Tibial artery (tissue), 4 donors: ENCODE measurements around the gene GOLGA5.
"Not testable (repeated sequence)": the region's sequence is repeated elsewhere in the genome, so short reads cannot be mapped to it uniquely, and the experiment has no call there.

ENCODE experiments used
- DNase-seq, 2 donors: peaks; one replicate each; pipeline ENCODE4 v3.0.0-alpha.2; 2019
- H3K27ac ChIP-seq, 2 donors: fragments of 200-600 bp; sonication (generic) in 1 of 2; 1 replicate in 1 of 2; 2 replicates in 1 of 2; pipeline ENCODE4 v1.5.1; 2018 to 2019; ENCODE audit warnings: mild to moderate bottlenecking in 1 of 2
- H3K27me3 ChIP-seq, 2 donors: fragments of 200-600 bp; sonication (generic) in 1 of 2; one replicate each; pipeline versions ENCODE4 v1.5.1 to v1.6.0; 2016 to 2019
- H3K36me3 ChIP-seq, 3 donors: fragments of 200-600 bp; sonication (generic) in 2 of 3; one replicate each; pipeline ENCODE4 v1.5.1; 2016 to 2019; ENCODE audit warnings: mild to moderate bottlenecking in 2 of 3
- H3K4me1 ChIP-seq, 4 donors: fragments of 200-600 bp; sonication (generic) in 2 of 4; 1 replicate in 3 of 4; 2 replicates in 1 of 4; pipeline ENCODE4 v1.5.1; 2016 to 2019
- H3K4me3 ChIP-seq, 2 donors: fragments of 200-600 bp; sonication (generic) in 1 of 2; 1 replicate in 1 of 2; 2 replicates in 1 of 2; pipeline ENCODE4 v1.5.1; 2018 to 2019; ENCODE audit warnings: mild to moderate bottlenecking in 2 of 2
- H3K9me3 ChIP-seq, 3 donors: fragments of 200-600 bp; sonication (generic) in 1 of 3; one replicate each; pipeline ENCODE4 v1.5.1; 2016 to 2019
- intact Hi-C: fragments of 100-400 bp; cut with DNase I; formaldehyde crosslinking; loops from one replicate; pipeline ENCODE4 v1.15.0; 2023; ENCODE audit warnings: low total_unique reads
- TF ChIP-seq, protein P1 (sequence below), 2 experiments: fragments of 200-600 bp in 1 of 2; fragments of 450-650 bp in 1 of 2; IDR thresholded peaks; one replicate each; pipeline ENCODE4 v1.5.1; 2017 to 2019; ENCODE audit warnings: antibody characterized with exemption in 2 of 2, mild to moderate bottlenecking in 1 of 2, moderate library complexity in 1 of 2

The GOLGA5 gene

DNA sequence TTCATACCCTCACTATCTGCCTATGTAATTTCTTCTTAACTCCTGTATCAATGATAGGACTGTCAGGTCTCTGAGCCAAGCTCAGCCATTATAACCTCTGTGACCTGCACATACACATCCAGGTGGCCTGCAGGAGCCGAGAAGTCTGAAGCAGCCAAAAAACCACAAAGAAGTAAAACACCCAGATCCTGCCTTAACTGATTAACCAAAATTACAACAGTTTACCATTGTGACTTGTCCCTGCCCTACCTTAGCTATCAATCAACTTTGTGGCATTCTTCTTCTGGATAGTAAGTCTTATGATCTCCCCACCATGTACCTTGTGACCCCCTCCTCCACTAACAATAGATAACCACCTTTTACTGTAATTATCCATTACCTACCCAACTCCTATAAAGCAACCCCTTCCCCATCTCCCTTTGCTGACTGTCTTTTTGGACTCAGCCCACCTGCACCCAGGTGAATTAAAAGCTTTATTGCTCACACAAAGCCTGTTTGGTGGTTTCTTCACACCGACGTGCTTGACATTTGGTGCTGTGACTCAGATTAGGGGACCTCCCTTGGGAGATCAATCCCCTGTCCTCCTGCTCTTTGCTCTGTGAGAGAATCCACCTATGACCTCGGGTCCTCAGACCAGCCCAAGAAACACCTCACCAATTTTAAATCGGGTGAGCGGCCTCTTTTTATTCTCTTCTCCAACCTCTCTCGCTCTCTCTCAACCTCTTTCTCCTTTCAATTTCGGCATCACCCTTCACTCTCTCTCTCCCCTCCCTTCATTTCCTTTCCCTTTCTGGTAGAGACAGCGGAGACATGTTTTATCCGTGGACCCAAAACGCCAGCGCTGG lies 34.2 kb upstream of the GOLGA5 start:
- no peak overlapping the region for H3K4me3 ChIP-seq
- H3K27ac ChIP-seq, result no peak overlapping the region
- H3K9me3 ChIP-seq, result no peaks in the 10 kb centered on the region
- no peaks in the 10 kb centered on the region for H3K36me3 ChIP-seq
- no peaks in the 10 kb centered on the region for H3K4me1 ChIP-seq
- intact Hi-C loops, result no loop called here
- peaks cover 0 to 3% of the 10 kb centered on the region in 2 donors for H3K27me3 ChIP-seq
- no peak for DNase-seq
- TF ChIP-seq, protein P1, sequence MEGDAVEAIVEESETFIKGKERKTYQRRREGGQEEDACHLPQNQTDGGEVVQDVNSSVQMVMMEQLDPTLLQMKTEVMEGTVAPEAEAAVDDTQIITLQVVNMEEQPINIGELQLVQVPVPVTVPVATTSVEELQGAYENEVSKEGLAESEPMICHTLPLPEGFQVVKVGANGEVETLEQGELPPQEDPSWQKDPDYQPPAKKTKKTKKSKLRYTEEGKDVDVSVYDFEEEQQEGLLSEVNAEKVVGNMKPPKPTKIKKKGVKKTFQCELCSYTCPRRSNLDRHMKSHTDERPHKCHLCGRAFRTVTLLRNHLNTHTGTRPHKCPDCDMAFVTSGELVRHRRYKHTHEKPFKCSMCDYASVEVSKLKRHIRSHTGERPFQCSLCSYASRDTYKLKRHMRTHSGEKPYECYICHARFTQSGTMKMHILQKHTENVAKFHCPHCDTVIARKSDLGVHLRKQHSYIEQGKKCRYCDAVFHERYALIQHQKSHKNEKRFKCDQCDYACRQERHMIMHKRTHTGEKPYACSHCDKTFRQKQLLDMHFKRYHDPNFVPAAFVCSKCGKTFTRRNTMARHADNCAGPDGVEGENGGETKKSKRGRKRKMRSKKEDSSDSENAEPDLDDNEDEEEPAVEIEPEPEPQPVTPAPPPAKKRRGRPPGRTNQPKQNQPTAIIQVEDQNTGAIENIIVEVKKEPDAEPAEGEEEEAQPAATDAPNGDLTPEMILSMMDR (IDR thresholded peaks at IDR 0.05), result no peak

DNA sequence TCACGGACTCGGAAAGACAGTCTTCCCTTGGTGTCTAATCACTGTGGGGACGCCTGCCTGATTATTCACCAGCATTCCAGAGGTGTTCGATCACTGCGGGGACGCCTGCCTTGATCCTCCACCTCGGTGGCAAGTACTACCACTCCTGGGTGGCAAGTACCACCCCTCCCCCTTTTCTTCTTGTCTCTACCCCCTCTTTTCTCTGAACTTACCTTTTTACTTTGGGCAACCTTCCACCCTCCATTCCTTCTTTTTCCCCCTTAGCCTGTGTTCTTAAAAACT lies 33.6 kb upstream of the GOLGA5 start:
- TF ChIP-seq, protein P1 (IDR thresholded peaks at IDR 0.05), result no peak
- intact Hi-C loops, result no loop called here
- Histone ChIP-seq H3K4me1 (no peaks in the 10 kb centered on the region), H3K27ac (no peak overlapping the region), H3K36me3 (no peaks in the 10 kb centered on the region), H3K9me3 (no peaks in the 10 kb centered on the region), H3K4me3 (no peak overlapping the region), H3K27me3 (peaks cover 0 to 3% of the 10 kb centered on the region in 2 donors)
- DNase-seq, result no peak

DNA sequence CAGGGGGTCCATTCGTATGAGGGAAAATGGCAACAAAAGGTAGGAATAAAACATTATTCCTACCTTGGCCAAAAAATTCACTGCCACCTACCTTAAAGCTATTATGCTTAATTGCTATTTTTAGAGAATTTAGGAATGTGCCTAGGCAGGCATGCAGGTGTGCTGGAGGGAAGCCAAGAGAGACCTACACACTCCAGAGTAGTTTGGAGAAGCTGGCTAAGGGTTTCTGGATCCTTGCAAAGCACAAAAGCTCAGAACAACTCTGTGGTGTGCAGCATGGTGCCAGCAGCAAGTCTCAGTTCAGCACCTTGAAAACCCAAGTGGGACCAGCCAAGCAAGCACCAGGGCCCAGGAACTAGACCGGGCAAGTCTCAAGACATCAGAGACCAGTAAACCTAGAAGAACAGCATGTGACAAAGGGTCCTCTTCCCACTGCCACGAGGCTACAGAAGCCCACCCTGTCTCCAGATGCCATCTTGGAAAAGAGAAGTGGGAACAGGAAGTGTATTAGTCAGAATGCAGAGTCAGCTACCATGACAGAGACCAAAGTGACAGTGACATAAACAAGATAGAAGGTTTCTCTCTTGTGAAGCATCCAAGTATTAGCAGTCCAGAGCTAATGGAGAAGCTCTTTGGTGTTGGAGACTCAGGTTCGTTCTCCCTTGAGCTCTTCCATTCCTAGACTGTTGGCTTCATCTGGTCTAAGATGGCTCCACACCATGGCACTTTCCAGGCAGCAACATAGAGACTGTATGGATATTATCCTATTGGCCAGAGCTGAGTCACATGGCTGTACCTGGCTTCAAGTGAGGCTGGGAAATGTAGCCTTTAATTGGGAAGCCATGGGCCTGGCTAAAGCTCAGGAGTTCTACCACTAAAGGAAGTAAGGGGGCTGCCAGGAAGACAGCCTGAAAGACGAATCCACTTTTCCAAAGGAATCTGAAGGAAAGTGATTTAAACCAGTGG lies 30.2 kb upstream of the GOLGA5 start:
- H3K27me3 ChIP-seq, DNase-seq, H3K36me3 ChIP-seq, H3K9me3 ChIP-seq, intact Hi-C loops, H3K4me3 ChIP-seq, H3K27ac ChIP-seq, H3K4me1 ChIP-seq: not testable (repeated sequence)

DNA sequence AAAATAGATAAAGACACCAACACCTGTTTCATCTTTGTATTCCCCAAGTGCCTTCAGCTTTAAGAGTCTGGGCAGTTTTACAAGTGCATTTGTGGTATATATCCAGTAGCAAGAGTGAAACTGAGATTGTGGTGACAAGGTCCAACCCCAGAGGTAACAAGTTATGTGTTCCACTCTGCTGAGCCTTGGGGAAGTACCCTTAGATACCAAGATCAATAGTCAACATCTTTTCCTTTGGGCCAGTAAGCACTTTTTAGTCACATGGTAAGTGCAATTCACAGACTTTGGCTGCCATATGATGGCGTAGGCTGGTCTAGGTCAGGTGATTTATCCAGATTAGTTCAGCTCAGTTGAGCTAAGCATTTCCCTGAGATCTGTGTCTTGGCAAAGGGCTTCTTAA lies 25.9 kb upstream of the GOLGA5 start:
- H3K27me3 ChIP-seq, H3K4me3 ChIP-seq, intact Hi-C loops, H3K4me1 ChIP-seq, H3K36me3 ChIP-seq, H3K9me3 ChIP-seq, DNase-seq, H3K27ac ChIP-seq: not testable (repeated sequence)

DNA sequence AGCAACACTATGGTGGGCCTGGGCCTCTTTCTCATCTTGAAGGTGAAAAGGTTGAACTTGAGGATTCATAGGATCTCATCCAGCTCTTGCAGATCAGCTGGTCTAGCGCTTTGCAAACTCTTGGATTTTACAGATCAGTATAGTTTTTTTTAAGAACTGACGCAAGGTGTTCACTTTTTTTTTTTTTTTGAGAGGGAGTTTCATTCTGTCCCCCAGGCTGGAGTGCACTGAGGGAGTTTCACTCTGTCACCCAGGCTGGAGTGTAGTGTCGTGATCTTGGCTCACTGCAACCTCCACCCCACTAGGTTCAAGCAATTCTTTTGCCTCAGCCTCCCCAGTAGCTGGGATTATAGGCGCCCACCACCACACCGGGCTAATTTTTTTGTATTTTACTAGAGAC lies 25.3 kb upstream of the GOLGA5 start:
- no peaks in the 10 kb centered on the region for H3K9me3 ChIP-seq
- TF ChIP-seq, protein P1 (IDR thresholded peaks at IDR 0.05), result no peak
- no peaks in the 10 kb centered on the region for H3K4me1 ChIP-seq
- no peaks in the 10 kb centered on the region for H3K36me3 ChIP-seq
- no peak for DNase-seq
- H3K27ac ChIP-seq, result no peak overlapping the region
- intact Hi-C loops, result no loop called here
- no peak overlapping the region for H3K4me3 ChIP-seq
- no peaks in the 10 kb centered on the region for H3K27me3 ChIP-seq

DNA sequence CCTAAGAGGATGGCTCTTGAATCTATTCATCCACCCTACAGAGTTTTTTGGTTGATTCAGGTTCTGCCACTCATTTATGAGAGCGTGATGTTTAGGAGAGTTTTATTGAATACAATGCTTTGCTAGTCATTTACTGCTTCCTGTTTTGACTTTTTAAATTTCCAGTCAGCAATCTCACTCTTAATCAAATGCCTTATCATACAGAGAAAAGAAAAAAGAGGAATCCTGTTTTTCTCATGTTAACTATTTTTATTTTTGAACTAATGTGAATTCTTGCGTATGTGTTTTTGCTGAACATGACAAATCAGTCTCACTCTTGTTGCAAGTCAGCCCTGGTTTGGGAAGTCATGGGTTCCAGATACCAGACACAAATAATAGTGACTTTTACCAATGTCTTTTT lies 23.6 kb upstream of the GOLGA5 start:
- no peaks in the 10 kb centered on the region for H3K27me3 ChIP-seq
- H3K27ac ChIP-seq, result no peak overlapping the region
- intact Hi-C loops, result no loop called here
- DNase-seq, result no peak
- H3K4me3 ChIP-seq, result no peak overlapping the region
- no peaks in the 10 kb centered on the region for H3K36me3 ChIP-seq
- no peaks in the 10 kb centered on the region for H3K9me3 ChIP-seq
- no peaks in the 10 kb centered on the region for H3K4me1 ChIP-seq
- TF ChIP-seq, protein P1 (IDR thresholded peaks at IDR 0.05), result no peak
